HFF-Myc (cell line): Measurements from ENCODE around the gene ZFX.

Source experiments
- DNase-seq: peaks from one replicate; pipeline ENCODE4 v3.0.0-alpha.2; 2011; ENCODE audit warnings: low read depth; ENCODE audit errors: extremely low read depth
- H3K4me3 ChIP-seq: replicated peaks from 2 replicates; pipeline ENCODE4 v1.5.1; 2011; ENCODE audit warnings: low read depth, mild to moderate bottlenecking, control low read depth, low read length
- TF ChIP-seq, protein P1 (sequence below): IDR thresholded peaks from 2 replicates; pipeline ENCODE4 v1.5.1; 2012; ENCODE audit warnings: mild to moderate bottlenecking, low read depth, low read length, control low read depth; ENCODE audit errors: missing control alignments

Gene ZFX

DNA sequence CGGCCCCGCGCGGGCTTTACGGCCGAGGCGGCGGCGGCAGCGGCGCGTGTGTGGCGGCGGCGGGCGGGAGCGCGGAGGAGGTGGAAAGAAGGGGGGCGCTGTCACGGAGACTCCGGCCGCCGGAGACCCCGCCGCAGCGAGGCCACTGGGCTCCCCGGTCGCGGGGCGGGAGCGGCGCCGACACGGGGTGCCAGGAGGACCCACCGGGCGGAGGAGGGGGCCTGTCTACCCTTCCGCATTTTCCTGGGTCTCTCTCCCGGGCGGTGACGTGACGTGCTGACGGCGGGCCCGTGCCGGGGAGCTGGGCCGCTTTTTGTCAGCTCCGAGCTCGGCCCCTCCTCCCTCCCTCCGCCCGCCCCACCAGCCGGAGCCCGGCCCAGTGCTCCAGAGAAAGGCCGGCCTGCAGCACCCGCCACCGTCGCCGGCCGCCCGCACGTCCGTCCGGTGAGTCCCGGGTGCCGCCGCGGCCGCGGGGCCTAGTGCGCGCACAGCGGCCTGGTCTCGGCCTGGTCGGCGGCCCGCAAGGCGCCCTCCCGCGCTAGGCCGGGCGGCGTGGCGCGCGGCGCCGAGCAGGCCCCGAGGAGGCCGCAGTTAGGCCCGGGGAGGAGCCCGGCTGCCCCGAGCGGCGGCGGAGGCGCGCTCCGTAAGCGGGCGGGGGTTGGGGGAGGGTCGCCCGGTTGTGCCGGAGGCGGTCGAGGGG, at the start of gene ZFX:
Gene ZFX (plus strand): TSS at position 379 of the 700 bp plus-strand sequence. CDS start 23,014 bp downstream, outside the sequence.
- peak within 1 kb of the TSS; percentile 67 for H3K4me3 ChIP-seq
- no peak for DNase-seq
- TF ChIP-seq, protein P1, sequence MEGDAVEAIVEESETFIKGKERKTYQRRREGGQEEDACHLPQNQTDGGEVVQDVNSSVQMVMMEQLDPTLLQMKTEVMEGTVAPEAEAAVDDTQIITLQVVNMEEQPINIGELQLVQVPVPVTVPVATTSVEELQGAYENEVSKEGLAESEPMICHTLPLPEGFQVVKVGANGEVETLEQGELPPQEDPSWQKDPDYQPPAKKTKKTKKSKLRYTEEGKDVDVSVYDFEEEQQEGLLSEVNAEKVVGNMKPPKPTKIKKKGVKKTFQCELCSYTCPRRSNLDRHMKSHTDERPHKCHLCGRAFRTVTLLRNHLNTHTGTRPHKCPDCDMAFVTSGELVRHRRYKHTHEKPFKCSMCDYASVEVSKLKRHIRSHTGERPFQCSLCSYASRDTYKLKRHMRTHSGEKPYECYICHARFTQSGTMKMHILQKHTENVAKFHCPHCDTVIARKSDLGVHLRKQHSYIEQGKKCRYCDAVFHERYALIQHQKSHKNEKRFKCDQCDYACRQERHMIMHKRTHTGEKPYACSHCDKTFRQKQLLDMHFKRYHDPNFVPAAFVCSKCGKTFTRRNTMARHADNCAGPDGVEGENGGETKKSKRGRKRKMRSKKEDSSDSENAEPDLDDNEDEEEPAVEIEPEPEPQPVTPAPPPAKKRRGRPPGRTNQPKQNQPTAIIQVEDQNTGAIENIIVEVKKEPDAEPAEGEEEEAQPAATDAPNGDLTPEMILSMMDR: no peak

DNA sequence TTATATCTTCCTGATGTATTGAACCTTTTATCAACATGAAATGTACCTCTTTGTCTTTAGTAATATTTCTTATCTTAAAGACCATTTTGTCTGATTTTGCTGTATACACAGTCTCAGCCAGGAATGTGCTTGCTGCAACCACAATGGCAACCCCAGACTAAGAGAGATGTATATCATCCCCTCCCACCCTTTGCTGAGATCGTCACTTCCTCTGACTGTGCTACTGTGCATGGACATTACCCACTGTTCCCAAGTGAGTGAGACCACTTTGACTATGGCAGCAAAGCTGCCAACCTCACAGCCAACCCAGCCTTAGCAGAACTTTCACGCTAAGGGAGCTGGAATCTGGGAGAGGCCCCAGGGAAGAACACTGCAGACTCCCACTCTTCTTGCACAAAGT, 48.8 kb upstream of the ZFX start:
- TF ChIP-seq, protein P1: no peak
- no peak for DNase-seq
- no peak overlapping the region for H3K4me3 ChIP-seq

DNA sequence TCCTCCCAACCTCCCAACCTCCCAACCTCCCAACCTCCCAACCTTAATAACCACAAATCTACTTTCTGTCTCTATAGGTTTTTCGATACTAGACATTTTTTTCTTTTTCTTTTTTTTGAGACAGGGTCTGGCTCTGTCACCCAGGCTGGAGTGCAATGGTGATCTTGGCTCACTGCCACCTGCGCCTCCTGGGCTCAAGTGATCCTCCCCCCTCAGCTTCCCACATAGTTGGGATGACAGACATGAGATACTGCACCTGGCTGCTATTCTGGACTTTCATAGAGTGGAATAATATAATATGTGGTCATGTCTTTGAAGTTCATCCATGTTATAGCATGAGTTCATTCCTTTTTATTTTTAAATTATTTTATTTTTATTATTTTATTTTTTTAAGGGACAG, 39.5 kb upstream of the ZFX start:
- DNase-seq: no peak
- TF ChIP-seq, protein P1: no peak
- H3K4me3 ChIP-seq: no peak overlapping the region

DNA sequence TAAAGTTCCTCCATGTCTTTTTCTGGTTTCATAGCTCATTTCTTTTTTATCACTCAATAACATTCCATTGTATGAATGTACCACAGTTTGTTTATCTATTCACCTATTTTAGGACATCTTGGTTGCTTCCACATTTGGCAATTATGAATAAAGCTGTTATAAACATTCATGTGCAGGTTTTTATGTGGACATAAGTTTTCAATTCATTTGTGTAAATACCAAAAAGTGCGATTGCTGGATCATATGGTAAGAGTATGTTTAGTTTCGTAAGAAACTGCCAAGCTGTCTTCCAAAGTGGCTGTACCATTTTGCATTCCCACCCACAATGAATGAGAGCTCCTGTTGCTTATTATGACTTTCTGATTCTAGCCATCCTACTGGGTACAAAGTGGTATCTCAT, 36.3 kb upstream of the ZFX start:
- TF ChIP-seq, protein P1: no peak
- H3K4me3 ChIP-seq: no peak overlapping the region
- peak; percentile 43 for DNase-seq

DNA sequence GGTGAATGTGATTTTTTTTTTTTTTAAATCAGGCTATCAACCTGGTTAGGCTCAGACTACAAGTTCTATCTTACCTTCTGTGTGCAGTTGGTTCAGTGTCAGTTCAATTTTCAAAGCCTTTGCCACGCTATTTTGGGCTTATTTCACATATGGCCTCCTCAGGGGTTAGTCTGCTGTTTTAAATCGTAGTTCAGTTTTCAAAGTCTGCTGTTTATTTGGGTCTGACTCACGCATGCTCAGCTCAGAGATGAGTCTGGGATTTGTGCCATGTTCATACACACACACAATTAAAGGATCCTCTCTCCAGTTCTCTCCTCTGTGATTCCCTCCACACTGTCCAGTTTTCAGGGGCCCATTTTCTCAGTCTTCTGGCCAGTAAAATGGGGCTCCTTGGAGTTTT, 32.3 kb upstream of the ZFX start:
- TF ChIP-seq, protein P1: no peak
- peak; percentile 52 for DNase-seq
- H3K4me3 ChIP-seq: no peak overlapping the region

DNA sequence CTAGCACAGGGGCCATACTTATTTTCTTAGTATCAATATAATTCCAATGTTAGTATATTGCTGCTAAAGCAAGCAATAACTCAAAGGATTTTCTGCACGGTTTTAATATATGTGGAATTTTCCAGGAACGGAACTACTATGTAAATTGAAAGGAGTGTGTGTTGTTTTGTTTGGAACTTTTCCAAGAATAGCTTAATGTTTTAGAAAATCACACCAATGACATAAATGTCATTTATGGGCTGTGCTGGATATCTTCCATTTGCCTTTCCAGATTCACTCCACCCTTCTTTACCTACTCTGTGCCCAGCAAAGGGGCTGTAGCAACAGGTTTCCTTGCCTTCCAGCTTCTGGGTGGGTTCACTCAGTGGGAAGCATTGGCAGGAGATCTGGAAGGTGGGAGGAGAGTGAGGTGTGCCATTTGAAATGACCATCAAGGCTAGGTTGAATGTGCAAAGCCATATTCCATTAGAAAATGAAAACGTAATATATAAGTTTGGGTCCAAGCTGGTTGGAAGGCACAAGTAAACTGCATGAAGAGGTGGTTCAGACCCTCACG, 25.2 kb upstream of the ZFX start:
- TF ChIP-seq, protein P1: no peak
- no peak for DNase-seq
- no peak overlapping the region for H3K4me3 ChIP-seq
